HG02759 (cell line): ENCODE data around the gene SELPLG.

Experiments used
- ATAC-seq: cut with Tn5 transposase; IDR thresholded peaks from one replicate; pipeline ENCODE4 v1.9.1; 2021; ENCODE audit warnings: mild to moderate bottlenecking, moderate library complexity; ENCODE audit not compliant: unreplicated experiment

SELPLG gene

GRCh38 chr12:108605690-108606406 is 27.8 kb downstream of the SELPLG start:
- ATAC-seq, result no peak

- no peak for ATAC-seq
Observed at GRCh38 chr12:108605000-108605689, 28.5 kb downstream of the SELPLG start.

GRCh38 chr12:108604208-108604941 is 29.3 kb downstream of the SELPLG start:
- no peak for ATAC-seq

DNA sequence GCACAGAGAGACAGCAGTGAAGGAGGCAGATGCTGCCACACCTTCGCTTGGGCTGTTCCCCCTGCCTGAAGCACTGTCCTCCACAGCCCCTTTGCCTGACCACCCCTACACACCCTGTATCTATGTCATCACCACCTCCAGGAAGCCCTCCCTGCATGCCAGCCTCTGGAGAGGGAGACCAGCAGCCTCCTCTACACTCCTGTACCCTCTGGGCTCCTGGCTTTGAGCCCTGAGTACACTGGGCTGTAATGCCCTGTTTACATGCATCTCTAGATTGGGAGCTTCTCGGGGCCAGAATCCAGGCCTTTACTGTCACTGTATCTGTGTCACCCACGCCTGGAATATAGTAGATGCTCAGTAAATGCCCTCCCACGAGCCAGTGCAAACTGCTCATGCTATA is 30.0 kb downstream of the SELPLG start:
- no peak for ATAC-seq

GRCh38 chr12:108602976-108603704 is 30.6 kb downstream of the SELPLG start:
- ATAC-seq, result no peak

DNA sequence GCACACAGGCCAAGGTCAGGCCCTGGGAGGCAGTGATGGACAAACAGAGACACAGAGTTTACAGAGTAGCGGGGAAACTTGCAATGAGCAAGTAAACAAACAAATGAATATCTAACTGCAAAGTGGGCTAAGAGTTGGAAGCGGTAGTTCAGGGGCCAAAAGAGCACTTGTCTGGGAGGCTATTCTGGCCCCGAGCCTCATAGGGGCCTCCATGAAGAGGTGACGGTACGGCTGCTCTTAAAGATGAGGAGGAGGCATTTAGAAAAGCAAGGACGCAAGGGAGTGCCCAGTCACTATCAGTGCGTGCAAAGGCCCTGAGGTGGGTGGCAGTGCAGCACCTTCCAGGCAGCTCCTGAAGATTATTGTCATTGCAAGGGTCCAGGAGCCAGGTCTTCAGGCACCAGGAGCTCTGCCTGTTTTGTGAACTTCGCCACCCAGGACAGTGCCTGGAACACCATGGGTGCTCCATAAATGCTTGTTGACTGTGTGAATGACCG is 31.4 kb downstream of the SELPLG start:
- ATAC-seq, result no peak

- ATAC-seq, result no peak
Observed at GRCh38 chr12:108600702-108601007, 33.0 kb downstream of the SELPLG start.

- no peak for ATAC-seq
Observed at GRCh38 chr12:108599948-108600701, 33.6 kb downstream of the SELPLG start.

DNA sequence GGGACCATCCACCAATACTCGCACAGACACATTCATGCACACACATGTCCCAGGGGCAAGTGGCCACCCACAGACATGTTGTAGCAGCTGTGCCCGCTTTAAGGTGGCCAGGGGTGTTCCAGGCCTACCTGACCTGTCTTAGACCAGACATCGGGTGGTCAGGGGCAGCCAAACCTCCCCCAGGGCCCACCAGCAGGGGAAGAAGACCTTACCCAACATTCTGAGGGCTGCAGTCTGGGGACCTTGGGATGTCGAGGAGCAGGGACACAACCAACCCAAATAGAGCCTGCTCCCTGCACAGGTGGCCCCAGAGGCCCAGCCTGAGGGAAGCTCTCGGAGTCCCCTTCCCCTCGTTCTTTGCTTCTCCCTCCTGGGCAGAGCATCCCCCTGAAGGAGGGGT is 34.2 kb downstream of the SELPLG start:
- no peak for ATAC-seq

DNA sequence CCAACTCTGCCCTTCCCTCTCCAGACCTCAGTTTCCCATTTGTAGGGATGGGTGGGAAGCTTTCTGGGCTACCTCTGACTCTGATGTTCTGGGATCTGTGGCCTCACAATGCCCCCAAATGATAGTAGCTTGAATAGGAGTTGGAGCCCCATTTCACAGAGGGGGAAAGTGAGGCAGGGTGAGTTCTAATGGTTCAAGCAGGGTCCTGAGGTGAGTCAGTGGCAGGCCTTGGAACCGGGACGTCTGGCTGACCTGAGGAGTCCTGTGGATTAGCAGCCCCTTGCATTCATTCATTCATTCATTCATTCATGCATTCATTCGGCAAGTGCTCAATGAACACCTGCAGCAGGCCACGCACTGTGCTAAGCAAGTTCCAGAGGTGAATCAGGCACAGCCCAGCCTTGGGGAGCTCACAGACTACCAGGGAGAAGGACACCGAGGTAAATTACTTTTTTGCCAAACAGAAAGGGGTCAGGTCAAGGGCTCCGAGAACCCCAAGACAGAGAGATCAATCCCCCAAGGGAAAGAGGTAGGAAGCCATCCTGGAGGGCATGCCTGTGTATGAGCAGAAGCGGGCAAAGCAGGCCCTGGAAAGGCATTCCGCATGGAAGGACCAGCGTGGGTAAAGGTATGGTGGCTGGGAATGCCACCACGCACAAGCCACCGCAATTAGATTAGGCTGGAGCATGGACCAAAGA is 35.0 kb downstream of the SELPLG start:
- no peak for ATAC-seq

GRCh38 chr12:108597559-108598471 is 35.9 kb downstream of the SELPLG start, which contains the start of gene TMEM119:
Gene TMEM119 (minus strand): TSS chr12:108598084. CDS start chr12:108592383, 5,701 bp downstream.
- no peak for ATAC-seq

- no peak for ATAC-seq
Observed at GRCh38 chr12:108596854-108597558, 36.7 kb downstream of the SELPLG start.

DNA sequence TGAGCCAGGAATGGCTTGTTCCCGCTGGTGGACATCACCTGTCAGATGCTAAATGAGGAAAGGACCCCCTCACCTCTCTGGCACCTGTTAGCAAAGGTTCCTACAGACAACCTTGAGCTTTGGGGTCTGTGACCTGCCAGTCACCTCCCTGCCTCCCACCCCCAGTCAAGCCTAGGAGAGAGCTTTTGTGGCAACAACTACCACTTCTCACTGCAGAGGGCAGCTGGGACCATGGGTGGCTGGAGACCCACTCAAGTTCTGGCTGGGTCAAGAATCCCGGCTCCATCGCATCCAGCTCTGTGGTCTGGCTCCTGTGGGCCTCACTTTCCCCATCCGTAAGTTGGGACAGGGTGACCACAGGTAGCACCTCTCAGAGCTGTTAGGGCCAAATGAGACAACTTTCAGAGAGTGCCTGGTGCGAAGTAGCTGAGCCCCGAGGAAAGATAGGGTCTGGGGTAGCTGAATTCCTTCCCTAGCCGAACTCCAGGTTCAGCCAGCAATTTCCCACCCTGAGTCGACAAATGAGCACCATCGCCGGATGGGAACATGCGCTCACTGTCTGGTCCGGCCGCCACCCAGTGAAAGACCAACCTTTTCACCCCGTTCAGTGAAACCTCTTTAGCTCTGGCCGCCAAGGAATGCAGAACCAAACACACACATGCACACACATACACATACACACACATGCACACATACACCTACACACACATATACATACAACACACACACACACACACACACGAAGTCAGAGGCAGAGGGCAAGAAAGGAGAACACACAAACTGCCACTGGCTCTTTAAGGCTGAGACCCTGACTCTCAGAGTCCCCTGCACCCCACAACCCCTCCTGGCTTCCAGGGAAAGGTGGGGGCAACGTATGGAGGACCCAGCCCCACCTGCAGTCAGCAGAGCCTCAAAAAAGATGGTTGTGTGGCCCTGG is 37.7 kb downstream of the SELPLG start:
- ATAC-seq, result no peak

DNA sequence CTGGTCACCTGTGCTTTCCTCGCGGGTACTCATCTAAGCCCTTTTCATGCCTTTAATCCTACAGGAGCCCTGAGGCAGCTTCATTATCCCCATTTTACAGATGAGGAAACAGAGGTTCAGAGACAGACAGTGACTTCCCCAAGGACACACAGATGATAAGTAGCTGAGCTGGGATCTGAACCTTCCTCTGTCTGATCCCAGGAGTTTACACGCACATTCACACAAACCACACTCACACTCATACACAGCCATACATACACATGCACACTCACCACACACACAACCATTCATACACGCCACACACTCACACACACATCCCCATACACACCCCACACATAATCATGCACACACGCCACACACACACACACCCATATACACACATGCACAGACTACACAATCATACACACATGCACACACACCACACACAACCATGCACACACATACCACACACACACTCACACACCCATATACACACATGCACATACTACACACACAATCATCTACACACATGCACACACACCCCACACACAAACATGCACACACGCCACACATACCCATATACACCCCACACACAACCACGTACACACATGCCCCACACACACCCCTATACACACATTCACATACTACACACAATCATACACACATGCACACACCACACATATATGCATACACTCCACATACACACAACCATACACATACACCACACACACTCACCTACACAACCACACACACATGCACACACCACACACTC is 38.6 kb downstream of the SELPLG start:
- ATAC-seq, result no peak

DNA sequence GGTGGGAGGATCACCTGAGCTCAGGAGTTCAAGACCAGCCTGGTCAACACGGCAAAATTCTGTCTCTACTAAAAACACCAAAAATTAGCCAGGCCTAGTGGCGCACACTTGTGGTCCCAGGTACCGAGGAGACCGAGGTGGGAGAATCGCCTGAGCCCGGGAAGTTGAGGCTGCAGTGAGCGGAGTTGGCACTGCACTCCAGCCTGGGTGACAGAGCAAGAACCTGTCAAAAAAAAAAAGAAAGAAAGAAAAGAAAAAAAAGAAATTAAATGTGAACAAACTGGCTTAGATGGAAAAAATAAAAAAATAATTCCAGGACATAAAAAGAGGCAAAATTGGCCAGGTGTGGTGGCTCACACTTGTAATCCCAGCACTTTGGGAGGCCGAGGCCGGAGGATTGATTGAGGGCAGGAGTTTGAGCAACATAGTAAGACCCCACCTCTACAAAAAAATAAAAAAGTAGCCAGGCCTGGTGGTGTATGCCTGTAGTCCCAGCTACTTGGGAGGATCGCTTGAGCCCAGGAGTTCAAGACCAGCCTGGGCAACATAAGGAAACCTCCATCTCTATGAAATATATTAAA is 39.3 kb downstream of the SELPLG start:
- no peak for ATAC-seq
